Mesodermal cell (in vitro differentiated cells): Measurements from ENCODE around the gene KLRC3.
"Not testable (repeated sequence)": the region's sequence is repeated elsewhere in the genome, so short reads cannot be mapped to it uniquely, and the experiment has no call there.

Experiments
- H3K27ac ChIP-seq: 2 replicates; pipeline ENCODE4 v1.7.0; 2013; ENCODE audit warnings: mild to moderate bottlenecking, low read depth, low read length, moderate library complexity; ENCODE audit not compliant: severe bottlenecking
- H3K36me3 ChIP-seq: 2 replicates; pipeline ENCODE4 v1.7.1; 2013; ENCODE audit warnings: mild to moderate bottlenecking, low read length, moderate library complexity; ENCODE audit not compliant: control insufficient read depth, insufficient read depth
- H3K4me1 ChIP-seq: one replicate; pipeline ENCODE4 v1.7.1; 2013; ENCODE audit warnings: mild to moderate bottlenecking, low read length; ENCODE audit not compliant: insufficient read depth, control insufficient read depth, poor library complexity, severe bottlenecking
- H3K4me3 ChIP-seq: 2 replicates; pipeline ENCODE4 v1.7.0; 2013; ENCODE audit warnings: low read length, control low read depth, mild to moderate bottlenecking; ENCODE audit not compliant: insufficient read depth, poor library complexity, severe bottlenecking; ENCODE audit errors: extremely low read depth
- H3K9me3 ChIP-seq: 2 replicates; pipeline ENCODE4 v1.7.1; 2013; ENCODE audit warnings: mild to moderate bottlenecking, low read length, moderate library complexity; ENCODE audit not compliant: control insufficient read depth
- WGBS, 2 experiments: methylation state at CpG; one replicate each; pipeline ENCODE4 v1.1.5; 2013; ENCODE audit warnings: missing lambda C conversion rate in 2 of 2; ENCODE audit not compliant: insufficient coverage in 2 of 2; 5-methylcytosine and 5-hydroxymethylcytosine counted together

KLRC3 gene

DNA sequence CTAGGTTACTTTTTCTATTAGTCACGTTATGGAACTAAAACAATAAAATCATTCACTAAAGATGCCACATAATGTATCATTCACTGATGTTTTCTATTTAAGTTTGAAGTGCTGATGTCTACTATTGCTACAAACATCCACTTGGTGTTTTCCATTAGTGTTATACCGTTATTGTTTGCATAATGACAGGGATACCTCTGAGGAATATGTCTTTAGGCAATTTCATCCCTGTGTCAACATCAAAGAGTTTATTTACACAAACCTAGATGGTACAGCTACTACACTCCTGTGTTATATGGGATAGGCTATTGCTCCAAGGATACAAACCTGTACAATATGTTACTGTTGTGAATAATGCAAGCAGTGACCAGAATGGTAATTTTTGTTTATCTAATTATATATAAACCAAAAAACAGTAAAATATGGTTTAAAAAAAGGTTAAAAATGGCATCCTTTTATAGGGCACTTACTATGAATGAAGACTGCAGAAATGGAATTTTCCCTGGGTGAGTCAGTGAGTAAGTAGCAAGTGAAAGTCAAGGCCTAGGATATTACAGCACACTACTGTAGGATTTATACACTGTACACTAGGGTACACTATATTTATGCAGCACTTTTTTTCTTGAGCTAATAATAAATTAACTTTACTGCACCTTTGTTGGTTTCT lies 19.3 kb upstream of the KLRC3 start:
- not testable (repeated sequence) for H3K36me3 ChIP-seq, H3K4me3 ChIP-seq, H3K27ac ChIP-seq, H3K9me3 ChIP-seq, H3K4me1 ChIP-seq
- no CpG with 5 or more reads among the region's 2 CpGs for WGBS, 2 experiments

DNA sequence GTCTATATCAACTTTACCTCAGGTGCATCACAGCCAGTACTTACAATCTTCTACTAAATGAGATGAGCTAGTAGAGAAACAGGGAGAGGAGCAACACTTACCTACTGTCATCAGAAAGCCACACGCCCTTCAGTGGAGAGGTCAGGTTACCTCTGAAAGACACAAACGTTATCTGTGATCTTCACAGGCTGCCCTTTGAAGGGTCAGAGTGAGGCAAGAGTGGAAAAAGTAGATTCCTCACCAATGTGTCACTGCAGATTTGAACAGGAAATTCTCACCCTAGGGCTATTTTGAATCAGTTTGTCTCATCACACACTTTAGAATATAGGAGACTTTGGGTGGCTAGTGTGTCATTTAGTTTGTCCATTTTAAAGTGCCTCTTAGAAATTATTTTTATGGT lies 17.2 kb upstream of the KLRC3 start:
- H3K9me3 ChIP-seq, H3K27ac ChIP-seq, H3K4me1 ChIP-seq, H3K4me3 ChIP-seq, H3K36me3 ChIP-seq: not testable (repeated sequence)
- WGBS, 2 experiments, result no CpG with 5 or more reads among the region's 2 CpGs

DNA sequence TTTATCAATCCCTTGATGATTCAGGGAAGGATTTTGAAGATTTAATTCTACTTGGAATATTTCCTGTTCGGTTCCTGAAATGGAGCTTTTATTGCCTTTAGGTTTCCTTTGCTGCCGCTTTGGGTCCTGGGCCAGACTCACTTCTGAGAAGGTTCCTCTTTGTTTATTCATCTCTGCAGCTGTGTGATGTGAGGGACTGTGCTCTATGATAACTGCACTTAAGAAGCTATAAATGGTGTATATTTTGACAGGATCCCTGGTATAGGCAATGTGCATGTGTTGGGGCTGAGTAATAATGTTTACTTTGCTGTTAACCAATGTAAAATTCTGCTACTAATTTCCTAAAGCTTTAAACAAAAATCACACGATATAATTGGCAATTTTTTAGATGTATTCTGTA lies 15.4 kb upstream of the KLRC3 start, which contains the start of gene KLRC2:
TSS of gene KLRC2 (minus strand) at position 195 of the 400 bp plus-strand sequence. CDS start at position 171, 24 bp downstream.
- not testable (repeated sequence) for H3K36me3 ChIP-seq, H3K9me3 ChIP-seq, H3K27ac ChIP-seq, H3K4me3 ChIP-seq, H3K4me1 ChIP-seq
- 80% methylated on average over 2 of the region's 3 CpGs; no CpG with 5 or more reads in 1 of the 2 experiments for WGBS, 2 experiments

DNA sequence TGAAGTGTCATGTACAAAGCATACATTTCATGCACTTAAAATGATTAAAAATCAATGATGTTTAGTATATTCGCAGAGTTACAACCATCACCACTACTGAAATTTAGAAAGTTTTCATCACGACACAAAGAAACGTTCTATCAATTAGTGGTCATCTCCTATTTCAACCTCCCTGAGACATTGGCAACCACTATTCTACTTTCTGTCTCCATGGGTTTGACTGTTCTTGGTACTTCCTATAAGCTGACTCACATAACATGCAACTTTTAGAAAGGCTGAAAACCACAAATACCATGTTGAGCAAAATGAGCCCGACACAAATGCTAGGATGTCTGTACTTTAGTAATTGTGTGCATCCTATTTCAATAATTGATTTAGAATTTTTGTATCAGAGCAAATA lies 10.2 kb upstream of the KLRC3 start:
- H3K36me3 ChIP-seq, H3K9me3 ChIP-seq, H3K4me3 ChIP-seq, H3K4me1 ChIP-seq, H3K27ac ChIP-seq: not testable (repeated sequence)
- WGBS, 2 experiments, result no CpG with 5 or more reads among the region's 4 CpGs

DNA sequence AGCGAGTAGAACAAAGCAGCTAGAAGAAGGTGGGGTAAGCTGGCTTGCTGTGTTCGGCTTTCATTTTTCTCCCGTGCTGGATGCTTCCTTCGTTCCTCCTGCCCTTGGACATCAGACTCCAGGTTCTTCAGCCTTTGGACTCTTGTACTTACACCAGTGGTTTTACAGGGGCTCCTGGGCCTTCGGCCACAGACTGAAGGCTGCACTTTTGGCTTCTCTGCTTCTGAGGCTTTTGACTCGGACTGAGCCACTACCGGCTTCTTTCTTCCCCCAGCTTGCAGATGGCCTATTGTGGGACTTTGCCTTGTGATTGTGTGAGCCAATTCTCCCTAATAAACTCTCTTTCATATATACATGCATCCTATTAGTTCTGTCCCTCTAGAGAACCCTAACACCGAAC lies 5.5 kb upstream of the KLRC3 start:
- H3K4me3 ChIP-seq, H3K9me3 ChIP-seq, H3K36me3 ChIP-seq, H3K4me1 ChIP-seq, H3K27ac ChIP-seq: not testable (repeated sequence)
- WGBS, 2 experiments, result 96 to 100% methylated on average over 1 to 2 of the region's 8 CpGs

DNA sequence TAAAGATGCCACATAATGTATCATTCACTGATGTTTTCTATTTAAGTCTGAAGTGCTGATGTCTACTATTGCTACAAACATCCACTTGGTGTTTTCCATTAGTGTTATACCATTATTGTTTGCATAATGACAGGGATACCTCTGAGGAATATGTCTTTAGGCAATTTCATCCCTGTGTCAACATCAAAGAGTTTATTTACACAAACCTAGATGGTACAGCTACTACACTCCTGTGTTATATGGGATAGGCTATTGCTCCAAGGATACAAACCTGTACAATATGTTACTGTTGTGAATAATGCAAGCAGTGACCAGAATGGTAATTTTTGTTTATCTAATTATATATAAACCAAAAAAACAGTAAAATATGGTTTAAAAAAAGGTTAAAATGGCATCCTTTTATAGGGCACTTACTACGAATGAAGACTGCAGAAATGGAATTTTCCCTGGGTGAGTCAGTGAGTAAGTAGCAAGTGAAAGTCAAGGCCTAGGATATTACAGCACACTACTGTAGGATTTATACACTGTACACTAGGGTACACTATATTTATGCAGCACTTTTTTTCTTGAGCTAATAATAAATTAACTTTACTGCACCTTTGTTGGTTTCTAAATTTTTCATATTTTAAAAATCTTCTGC lies 4.0 kb upstream of the KLRC3 start:
- no CpG with 5 or more reads among the region's 1 CpG for WGBS, 2 experiments
- not testable (repeated sequence) for H3K4me3 ChIP-seq, H3K36me3 ChIP-seq, H3K27ac ChIP-seq, H3K4me1 ChIP-seq, H3K9me3 ChIP-seq

DNA sequence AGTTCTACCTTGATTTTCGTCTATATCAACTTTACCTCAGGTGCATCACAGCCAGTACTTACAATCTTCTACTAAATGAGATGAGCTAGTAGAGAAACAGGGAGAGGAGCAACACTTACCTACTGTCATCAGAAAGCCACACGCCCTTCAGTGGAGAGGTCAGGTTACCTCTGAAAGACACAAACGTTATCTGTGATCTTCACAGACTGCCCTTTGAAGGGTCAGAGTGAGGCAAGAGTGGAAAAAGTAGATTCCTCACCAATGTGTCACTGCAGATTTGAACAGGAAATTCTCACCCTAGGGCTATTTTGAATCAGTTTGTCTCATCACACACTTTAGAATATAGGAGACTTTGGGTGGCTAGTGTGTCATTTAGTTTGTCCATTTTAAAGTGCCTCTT lies 1.8 kb upstream of the KLRC3 start:
- WGBS, 2 experiments, result no CpG with 5 or more reads among the region's 3 CpGs

DNA sequence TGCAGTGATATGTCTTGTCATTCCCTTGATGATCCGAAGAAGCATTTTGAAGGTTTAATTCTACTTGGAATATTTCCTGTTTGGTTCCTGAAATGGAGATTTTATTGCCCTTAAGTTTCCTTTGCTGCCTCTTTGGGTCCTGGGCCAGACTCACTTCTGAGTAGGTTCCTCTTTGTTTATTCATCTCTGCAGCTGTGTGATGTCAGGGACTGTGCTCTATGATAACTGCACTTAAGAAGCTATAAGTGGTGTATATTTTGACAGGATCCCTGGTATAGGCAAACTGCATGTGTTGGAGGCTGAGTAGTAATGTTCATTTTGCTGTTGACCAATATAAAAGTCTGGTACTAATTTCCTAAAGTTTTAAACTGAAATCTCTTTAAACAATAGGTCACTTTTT lies 11.0 kb downstream of the KLRC3 start, which contains the start of gene KLRC4:
TSS of gene KLRC4 (minus strand) at position 366 of the 400 bp plus-strand sequence. CDS start at position 184, 182 bp downstream.
- peaks cover 3% of the 10 kb centered on the region for H3K36me3 ChIP-seq
- H3K4me1 ChIP-seq, result no peaks in the 10 kb centered on the region
- H3K9me3 ChIP-seq, result peaks cover 4% of the 10 kb centered on the region
- no peak within 1 kb of the TSS for H3K27ac ChIP-seq
- WGBS, 2 experiments, result no CpG with 5 or more reads among the region's 1 CpG
- no peak within 1 kb of the TSS for H3K4me3 ChIP-seq

More for the DNA sequence above, 1.8 kb upstream of the KLRC3 start:
- H3K36me3 ChIP-seq, H3K27ac ChIP-seq, H3K9me3 ChIP-seq, H3K4me1 ChIP-seq, H3K4me3 ChIP-seq: not testable (repeated sequence)

DNA sequence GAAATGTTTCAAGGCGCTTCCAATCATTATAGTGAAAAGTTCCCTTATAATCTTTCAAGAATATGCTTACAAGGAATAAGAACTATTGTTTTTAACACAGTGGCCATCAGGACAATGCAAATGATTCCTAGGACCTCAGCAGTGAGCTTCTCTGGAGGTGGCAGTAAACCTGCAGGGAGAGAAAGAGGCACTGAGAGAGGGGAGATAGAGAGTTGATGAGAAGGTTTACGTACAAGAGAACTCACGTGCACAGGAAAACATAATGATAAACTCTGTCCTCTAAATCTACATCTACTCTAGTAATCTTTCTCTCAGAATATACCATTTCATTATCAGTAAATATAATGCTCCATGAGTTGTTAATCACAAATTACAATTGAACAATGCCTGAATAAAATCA lies 11.6 kb downstream of the KLRC3 start:
- H3K4me1 ChIP-seq, result no peaks in the 10 kb centered on the region
- H3K9me3 ChIP-seq, result peaks cover 4% of the 10 kb centered on the region
- WGBS, 2 experiments, result no CpG with 5 or more reads among the region's 3 CpGs
- no peak overlapping the region for H3K4me3 ChIP-seq
- no peak overlapping the region for H3K27ac ChIP-seq
- peaks cover 3% of the 10 kb centered on the region for H3K36me3 ChIP-seq

DNA sequence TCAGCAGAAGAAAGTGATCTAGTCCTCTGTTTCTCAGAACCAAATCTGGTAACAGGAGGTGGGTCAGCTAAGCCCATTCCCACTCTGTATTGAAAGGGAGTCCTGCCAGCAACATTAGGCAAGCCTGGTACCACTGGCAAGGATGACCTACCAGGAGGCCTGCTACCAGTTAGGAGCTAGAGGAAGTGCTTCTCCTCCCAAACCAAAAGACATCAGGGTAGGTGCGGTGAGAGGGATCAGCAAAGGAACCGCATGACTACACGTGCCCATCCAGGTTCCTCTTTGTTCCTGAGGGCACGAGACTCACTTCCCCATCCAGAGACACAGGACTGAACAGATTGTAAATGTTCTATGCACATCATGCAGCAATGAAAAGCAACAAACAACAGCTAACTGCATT lies 13.7 kb downstream of the KLRC3 start:
- Histone ChIP-seq H3K4me3 (no peak overlapping the region), H3K9me3 (peaks cover 4% of the 10 kb centered on the region), H3K4me1 (no peaks in the 10 kb centered on the region), H3K27ac (no peak overlapping the region), H3K36me3 (peaks cover 3% of the 10 kb centered on the region)
- WGBS, 2 experiments, result 87 to 100% methylated on average over 2 to 3 of the region's 4 CpGs

DNA sequence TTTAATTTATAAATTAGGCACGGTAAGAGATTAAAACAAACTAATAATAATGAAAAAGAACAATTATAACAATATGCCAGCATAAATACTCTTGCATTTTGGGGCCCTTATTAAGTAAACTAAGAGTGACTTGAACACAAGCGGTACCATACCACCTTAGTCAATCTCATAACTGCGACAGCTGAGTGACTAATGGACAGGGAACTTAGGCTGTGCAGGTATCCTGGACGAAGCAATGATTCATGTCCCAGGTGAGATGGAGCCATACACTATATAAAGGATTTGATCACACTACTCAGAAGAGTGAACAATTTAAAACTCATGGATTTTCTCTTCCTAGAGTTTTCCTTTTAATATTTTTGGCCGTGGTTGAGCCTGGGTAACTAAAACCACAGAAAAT lies 15.1 kb downstream of the KLRC3 start:
- WGBS, 2 experiments, result 90 to 100% methylated on average over 2 of the region's 5 CpGs
- Histone ChIP-seq H3K27ac (no peak overlapping the region), H3K36me3 (peaks cover 3% of the 10 kb centered on the region), H3K4me3 (no peak overlapping the region), H3K9me3 (peaks cover 4% of the 10 kb centered on the region), H3K4me1 (no peaks in the 10 kb centered on the region)
